MM.1S (cell line): ENCODE measurements around the gene CBR3.

Source experiments
- DNase-seq: peaks from one replicate; pipeline ENCODE4 v3.0.0-alpha.2; 2015
- H2AFZ ChIP-seq: fragments of 300-600 bp; sonication (generic); 2 replicates; pipeline ENCODE4 v1.6.0; 2016; ENCODE audit warnings: antibody characterized with exemption, low read length
- H3F3A ChIP-seq: fragments of 300-600 bp; sonication (generic); 2 replicates; pipeline ENCODE4 v1.6.1; 2016; ENCODE audit warnings: mild to moderate bottlenecking, antibody characterized with exemption, low read length, moderate library complexity, mixed read lengths; ENCODE audit not compliant: insufficient read depth
- H3K27ac ChIP-seq: fragments of 300-600 bp; sonication (generic); 2 replicates; pipeline ENCODE4 v1.5.1; 2016; ENCODE audit warnings: mild to moderate bottlenecking, low read length
- H3K27me3 ChIP-seq: fragments of 300-600 bp; sonication (generic); replicated peaks from 2 replicates; pipeline ENCODE4 v1.6.0; 2016; ENCODE audit warnings: low read length; ENCODE audit not compliant: insufficient read depth
- H3K36me3 ChIP-seq: fragments of 300-600 bp; sonication (generic); replicated peaks from 2 replicates; pipeline ENCODE4 v1.6.1; 2016; ENCODE audit warnings: mild to moderate bottlenecking, low read length, mixed read lengths; ENCODE audit not compliant: insufficient read depth
- H3K4me1 ChIP-seq: fragments of 300-600 bp; sonication (generic); 2 replicates; pipeline ENCODE4 v1.6.1; 2016; ENCODE audit warnings: low read length, mixed read lengths
- H3K4me2 ChIP-seq: fragments of 300-600 bp; sonication (generic); 2 replicates; pipeline ENCODE4 v1.6.0; 2016; ENCODE audit warnings: low read depth, low read length
- H3K4me3 ChIP-seq: fragments of 300-600 bp; sonication (generic); 2 replicates; pipeline ENCODE4 v1.5.1; 2016; ENCODE audit warnings: low read length, mixed read lengths
- H3K79me2 ChIP-seq: fragments of 300-600 bp; sonication (generic); 2 replicates; pipeline ENCODE4 v1.6.1; 2016; ENCODE audit warnings: mixed run types, low read length, mixed read lengths
- H3K9ac ChIP-seq: fragments of 300-600 bp; sonication (generic); 2 replicates; pipeline ENCODE4 v1.6.1; 2016; ENCODE audit warnings: low read length, mixed read lengths
- H3K9me2 ChIP-seq: fragments of 300-600 bp; sonication (generic); replicated peaks from 2 replicates; pipeline ENCODE4 v1.6.1; 2016; ENCODE audit warnings: mild to moderate bottlenecking, low read length, mixed read lengths; ENCODE audit not compliant: insufficient read depth
- H3K9me3 ChIP-seq: fragments of 300-600 bp; sonication (generic); replicated peaks from 2 replicates; pipeline ENCODE4 v1.6.1; 2016; ENCODE audit warnings: mild to moderate bottlenecking, low read length, mixed read lengths; ENCODE audit not compliant: insufficient read depth
- H4K20me1 ChIP-seq: fragments of 300-600 bp; sonication (generic); 2 replicates; pipeline ENCODE4 v1.6.1; 2016; ENCODE audit warnings: mild to moderate bottlenecking, low read length, moderate library complexity, mixed read lengths; ENCODE audit not compliant: insufficient read depth
- EZH2 ChIP-seq: fragments of 300-600 bp; sonication (generic); optimal IDR thresholded peaks from 2 replicates; pipeline ENCODE3; 2017; ENCODE audit warnings: low read depth, mild to moderate bottlenecking, antibody characterized with exemption, low read length, mixed read lengths
- EZH2phosphoT487 ChIP-seq: fragments of 300-600 bp; sonication (generic); IDR thresholded peaks from 2 replicates; pipeline ENCODE4 v1.6.1; 2018; ENCODE audit warnings: antibody characterized with exemption, low read length
- TF ChIP-seq, protein P1 (sequence below): fragments of 300-600 bp; sonication (generic); IDR thresholded peaks from 2 replicates; pipeline ENCODE4 v1.5.1; 2016; ENCODE audit warnings: antibody characterized with exemption, low read length, mixed read lengths

Gene CBR3

DNA sequence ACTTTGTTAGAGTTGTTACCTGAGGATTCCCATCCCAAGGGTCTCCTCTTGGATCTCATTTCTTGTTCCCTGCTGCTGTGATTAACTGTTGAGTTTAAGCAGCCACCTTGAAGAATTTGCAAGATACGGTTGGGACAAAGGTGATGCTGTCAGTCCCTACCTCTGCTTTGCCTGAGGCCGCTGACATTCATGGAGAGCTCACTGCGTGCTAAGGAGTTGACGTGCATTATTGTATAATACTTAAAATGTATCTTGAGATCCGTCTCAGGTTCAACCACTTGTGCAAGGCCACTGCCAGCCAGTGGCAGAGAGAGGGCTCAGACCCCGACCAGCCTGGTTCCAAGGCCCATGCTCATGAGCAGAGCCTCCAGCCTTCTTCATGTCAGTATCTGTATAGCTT, 35.9 kb downstream of the CBR3 start:
- no peak overlapping the region for H2AFZ ChIP-seq
- H4K20me1 ChIP-seq, result no peaks in the 10 kb centered on the region
- H3K4me3 ChIP-seq, result no peak overlapping the region
- H3K9me3 ChIP-seq, result no peaks in the 10 kb centered on the region
- no peaks in the 10 kb centered on the region for H3K36me3 ChIP-seq
- H3K9ac ChIP-seq, result no peak overlapping the region
- no peaks in the 10 kb centered on the region for H3K27me3 ChIP-seq
- no peak overlapping the region for H3K4me2 ChIP-seq
- no peaks in the 10 kb centered on the region for H3F3A ChIP-seq
- H3K9me2 ChIP-seq, result no peaks in the 10 kb centered on the region
- TF ChIP-seq, protein P1, sequence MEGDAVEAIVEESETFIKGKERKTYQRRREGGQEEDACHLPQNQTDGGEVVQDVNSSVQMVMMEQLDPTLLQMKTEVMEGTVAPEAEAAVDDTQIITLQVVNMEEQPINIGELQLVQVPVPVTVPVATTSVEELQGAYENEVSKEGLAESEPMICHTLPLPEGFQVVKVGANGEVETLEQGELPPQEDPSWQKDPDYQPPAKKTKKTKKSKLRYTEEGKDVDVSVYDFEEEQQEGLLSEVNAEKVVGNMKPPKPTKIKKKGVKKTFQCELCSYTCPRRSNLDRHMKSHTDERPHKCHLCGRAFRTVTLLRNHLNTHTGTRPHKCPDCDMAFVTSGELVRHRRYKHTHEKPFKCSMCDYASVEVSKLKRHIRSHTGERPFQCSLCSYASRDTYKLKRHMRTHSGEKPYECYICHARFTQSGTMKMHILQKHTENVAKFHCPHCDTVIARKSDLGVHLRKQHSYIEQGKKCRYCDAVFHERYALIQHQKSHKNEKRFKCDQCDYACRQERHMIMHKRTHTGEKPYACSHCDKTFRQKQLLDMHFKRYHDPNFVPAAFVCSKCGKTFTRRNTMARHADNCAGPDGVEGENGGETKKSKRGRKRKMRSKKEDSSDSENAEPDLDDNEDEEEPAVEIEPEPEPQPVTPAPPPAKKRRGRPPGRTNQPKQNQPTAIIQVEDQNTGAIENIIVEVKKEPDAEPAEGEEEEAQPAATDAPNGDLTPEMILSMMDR, result no peak
- TF ChIP-seq EZH2 (no peak), EZH2phosphoT487 (no peak)
- H3K79me2 ChIP-seq, result no peaks in the 10 kb centered on the region
- no peak overlapping the region for H3K27ac ChIP-seq
- H3K4me1 ChIP-seq, result no peaks in the 10 kb centered on the region
- no peak for DNase-seq

DNA sequence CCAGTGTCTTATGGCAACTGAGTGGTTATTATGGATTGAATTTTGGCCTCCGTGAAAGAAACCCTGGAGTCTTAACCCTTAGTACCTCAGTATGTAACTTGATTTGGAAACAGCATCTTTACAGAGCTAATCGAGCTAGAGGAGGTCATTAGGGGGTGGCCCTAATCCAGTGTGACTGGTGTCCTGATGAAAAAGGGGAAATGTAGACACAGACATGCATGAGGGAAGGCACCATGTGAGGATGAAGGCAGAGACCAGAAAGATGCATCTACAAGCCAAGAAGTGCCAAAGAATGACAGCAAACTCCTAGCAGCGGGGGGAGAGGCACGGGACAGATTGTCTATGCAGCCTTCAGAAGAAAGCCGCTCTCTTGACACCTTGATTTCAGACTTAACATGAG, 36.5 kb downstream of the CBR3 start:
- Histone ChIP-seq H3K9ac (no peak overlapping the region), H3K36me3 (no peaks in the 10 kb centered on the region), H2AFZ (no peak overlapping the region), H3K27ac (no peak overlapping the region), H4K20me1 (no peaks in the 10 kb centered on the region), H3K27me3 (no peaks in the 10 kb centered on the region), H3K9me3 (no peaks in the 10 kb centered on the region), H3K79me2 (no peaks in the 10 kb centered on the region), H3K4me3 (no peak overlapping the region), H3K4me2 (no peak overlapping the region), H3K9me2 (no peaks in the 10 kb centered on the region), H3K4me1 (no peaks in the 10 kb centered on the region), H3F3A (no peaks in the 10 kb centered on the region)
- TF ChIP-seq, protein P1, result no peak
- TF ChIP-seq EZH2phosphoT487, result no peak
- no peak for TF ChIP-seq EZH2
- no peak for DNase-seq

DNA sequence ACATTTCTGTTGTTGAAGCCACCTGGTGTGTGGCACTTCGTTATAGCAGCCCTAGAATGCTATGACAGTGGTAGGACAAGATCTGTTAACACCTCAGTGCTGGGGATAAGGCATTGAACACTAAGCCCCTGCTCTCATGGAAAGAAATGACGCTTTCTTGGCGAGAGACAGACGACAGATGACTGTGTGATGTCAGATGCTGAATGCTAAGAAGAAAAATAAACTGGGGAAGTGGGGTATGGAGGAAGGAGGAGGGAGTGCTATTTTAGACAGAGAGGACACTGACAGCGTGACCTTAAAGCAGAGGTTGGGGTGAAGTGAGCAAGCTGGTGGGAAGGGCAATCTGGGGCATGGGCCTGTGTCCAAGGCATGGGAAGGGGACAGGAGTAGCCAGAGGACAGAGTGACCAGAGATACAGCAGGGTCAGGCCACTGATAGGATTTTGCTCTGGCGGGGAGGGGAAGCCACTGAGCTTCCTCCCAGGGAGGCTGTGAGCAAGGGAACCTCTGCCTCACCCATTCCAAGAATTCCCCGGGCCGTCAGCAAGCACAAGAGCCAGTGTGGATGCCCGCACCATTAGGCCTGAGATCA, 37.0 kb downstream of the CBR3 start:
- H3K79me2 ChIP-seq, result no peaks in the 10 kb centered on the region
- H3K27ac ChIP-seq, result no peak overlapping the region
- no peak overlapping the region for H2AFZ ChIP-seq
- no peaks in the 10 kb centered on the region for H4K20me1 ChIP-seq
- H3K4me2 ChIP-seq, result no peak overlapping the region
- no peaks in the 10 kb centered on the region for H3K9me3 ChIP-seq
- no peak overlapping the region for H3K4me3 ChIP-seq
- no peaks in the 10 kb centered on the region for H3K4me1 ChIP-seq
- no peaks in the 10 kb centered on the region for H3K27me3 ChIP-seq
- no peak for DNase-seq
- no peaks in the 10 kb centered on the region for H3F3A ChIP-seq
- TF ChIP-seq EZH2 (no peak), EZH2phosphoT487 (no peak)
- TF ChIP-seq, protein P1, result no peak
- H3K36me3 ChIP-seq, result no peaks in the 10 kb centered on the region
- H3K9ac ChIP-seq, result no peak overlapping the region
- H3K9me2 ChIP-seq, result no peaks in the 10 kb centered on the region
